Choroid plexus epithelial cell (primary cell): ENCODE measurements around the gene ACKR3.

ENCODE experiments used
- DNase-seq: peaks from one replicate; pipeline ENCODE4 v3.0.0-alpha.2; 2010; ENCODE audit warnings: low read depth
- H3K4me3 ChIP-seq: 2 replicates; pipeline ENCODE4 v1.5.1; 2011; ENCODE audit warnings: low read depth, mild to moderate bottlenecking, control low read depth, low read length, moderate library complexity
- TF ChIP-seq, protein P1 (sequence below): conservative IDR thresholded peaks from 2 replicates; pipeline ENCODE4 v1.5.1; 2011; ENCODE audit warnings: low read depth, mild to moderate bottlenecking, control low read depth, inconsistent platforms, low read length, moderate library complexity

The ACKR3 gene

GRCh38 chr2:236552581-236553363, 16.9 kb upstream of the ACKR3 start:
- DNase-seq: peak; percentile 65

DNA sequence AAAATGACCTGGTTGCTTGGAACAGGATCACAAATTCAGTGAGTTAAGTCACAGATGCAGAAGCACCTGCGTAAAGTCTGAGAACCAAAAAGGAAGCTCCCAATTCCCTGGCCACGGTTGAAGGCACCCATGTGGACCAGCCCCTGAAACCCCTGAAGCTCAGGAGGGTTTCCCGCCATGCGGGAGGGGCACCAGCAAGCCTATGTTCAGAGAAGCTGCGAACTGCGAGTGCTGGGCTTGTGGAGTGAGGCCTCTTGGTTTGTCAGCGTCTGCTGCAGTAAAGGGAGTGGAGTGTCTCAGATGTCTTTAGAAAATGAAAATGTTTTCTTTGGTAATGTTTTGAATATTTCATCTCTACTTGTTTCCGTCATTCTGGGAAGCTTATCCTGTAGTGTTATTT, 16.1 kb upstream of the ACKR3 start:
- no peak for DNase-seq
- TF ChIP-seq, protein P1, sequence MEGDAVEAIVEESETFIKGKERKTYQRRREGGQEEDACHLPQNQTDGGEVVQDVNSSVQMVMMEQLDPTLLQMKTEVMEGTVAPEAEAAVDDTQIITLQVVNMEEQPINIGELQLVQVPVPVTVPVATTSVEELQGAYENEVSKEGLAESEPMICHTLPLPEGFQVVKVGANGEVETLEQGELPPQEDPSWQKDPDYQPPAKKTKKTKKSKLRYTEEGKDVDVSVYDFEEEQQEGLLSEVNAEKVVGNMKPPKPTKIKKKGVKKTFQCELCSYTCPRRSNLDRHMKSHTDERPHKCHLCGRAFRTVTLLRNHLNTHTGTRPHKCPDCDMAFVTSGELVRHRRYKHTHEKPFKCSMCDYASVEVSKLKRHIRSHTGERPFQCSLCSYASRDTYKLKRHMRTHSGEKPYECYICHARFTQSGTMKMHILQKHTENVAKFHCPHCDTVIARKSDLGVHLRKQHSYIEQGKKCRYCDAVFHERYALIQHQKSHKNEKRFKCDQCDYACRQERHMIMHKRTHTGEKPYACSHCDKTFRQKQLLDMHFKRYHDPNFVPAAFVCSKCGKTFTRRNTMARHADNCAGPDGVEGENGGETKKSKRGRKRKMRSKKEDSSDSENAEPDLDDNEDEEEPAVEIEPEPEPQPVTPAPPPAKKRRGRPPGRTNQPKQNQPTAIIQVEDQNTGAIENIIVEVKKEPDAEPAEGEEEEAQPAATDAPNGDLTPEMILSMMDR: no peak
- no peak overlapping the region for H3K4me3 ChIP-seq

More at GRCh38 chr2:236552581-236553363, 16.9 kb upstream of the ACKR3 start:
- no peak overlapping the region for H3K4me3 ChIP-seq
- TF ChIP-seq, protein P1: no peak

- H3K4me3 ChIP-seq: no peak overlapping the region
- DNase-seq: no peak
- TF ChIP-seq, protein P1: no peak
These were observed 14.9 kb upstream of the ACKR3 start for GRCh38 chr2:236554629-236555282.

DNA sequence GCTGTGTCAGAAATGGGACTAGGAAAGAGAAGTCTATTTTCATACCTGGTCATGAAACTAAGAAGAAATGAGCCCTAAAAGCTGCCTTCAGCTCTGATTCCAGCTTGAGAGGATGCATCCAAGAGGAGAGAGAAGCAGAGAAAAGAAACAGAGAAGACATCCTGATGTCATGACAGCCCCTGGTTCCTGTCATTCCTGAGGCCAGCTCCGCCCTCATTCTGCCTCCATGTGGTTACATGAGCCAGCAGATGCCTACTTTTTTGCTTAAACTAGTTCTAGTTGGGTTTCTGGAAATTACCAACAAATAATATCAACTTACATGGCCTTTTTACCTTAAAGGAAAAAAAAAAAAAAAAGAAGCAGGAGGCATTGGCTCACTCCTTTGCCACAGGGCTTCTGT, 14.1 kb upstream of the ACKR3 start:
- TF ChIP-seq, protein P1: no peak
- no peak overlapping the region for H3K4me3 ChIP-seq
- no peak for DNase-seq

DNA sequence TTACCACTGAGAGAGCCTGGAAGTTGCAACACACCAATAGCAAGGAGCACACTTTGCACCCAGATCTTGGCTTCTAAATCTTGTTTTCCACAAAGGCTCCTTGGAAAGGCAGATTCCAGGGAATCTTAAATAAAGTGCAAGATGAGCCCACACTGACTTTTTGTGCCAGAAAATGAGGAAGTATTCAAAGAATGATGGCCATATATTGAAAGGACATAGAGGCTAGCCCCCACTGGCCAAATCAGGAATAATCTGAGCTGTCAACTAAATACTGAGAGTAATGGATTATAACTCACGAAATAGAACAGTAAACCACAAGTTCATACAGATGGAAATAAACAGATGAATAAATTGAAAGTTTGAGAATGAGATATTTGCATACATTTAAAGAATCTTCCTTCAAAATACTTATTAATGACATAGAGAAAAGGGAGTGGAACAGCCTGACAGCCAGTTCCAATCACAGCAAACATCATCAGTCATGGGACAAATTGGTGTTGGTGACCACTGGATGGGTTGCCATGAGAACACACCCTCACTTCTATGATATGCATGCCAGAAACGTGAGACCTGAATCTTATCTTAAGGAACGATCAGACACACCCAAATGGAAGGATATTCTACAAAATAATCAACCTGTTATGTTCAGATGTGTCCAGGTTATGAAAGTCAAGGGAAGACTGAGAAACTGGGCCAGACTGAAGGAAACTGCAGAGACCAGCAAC, 12.2 kb upstream of the ACKR3 start:
- DNase-seq: no peak
- TF ChIP-seq, protein P1: no peak
- no peak overlapping the region for H3K4me3 ChIP-seq

- no peak for DNase-seq
- H3K4me3 ChIP-seq: no peak overlapping the region
- TF ChIP-seq, protein P1: no peak
These were observed 11.6 kb upstream of the ACKR3 start for GRCh38 chr2:236558036-236558435.
